HUES6 (cell line): Measurements from ENCODE around the gene NINJ1.

Experiments used
- H3K27ac ChIP-seq: 2 replicates; pipeline ENCODE4 v1.7.0; 2013; ENCODE audit warnings: low read depth, mild to moderate bottlenecking, low read length, inconsistent platforms
- H3K27me3 ChIP-seq: 2 replicates; pipeline ENCODE4 v1.6.1; 2013; ENCODE audit warnings: low read length; ENCODE audit not compliant: control insufficient read depth, insufficient read depth
- H3K36me3 ChIP-seq: 2 replicates; pipeline ENCODE4 v1.6.1; 2013; ENCODE audit warnings: low read length; ENCODE audit not compliant: control insufficient read depth, insufficient read depth
- H3K4me1 ChIP-seq: 2 replicates; pipeline ENCODE4 v1.6.1; 2013; ENCODE audit warnings: low read length; ENCODE audit not compliant: control insufficient read depth, insufficient read depth
- H3K4me3 ChIP-seq: 2 replicates; pipeline ENCODE4 v1.5.1; 2013; ENCODE audit warnings: low read depth, low read length
- H3K9ac ChIP-seq: one replicate; pipeline ENCODE4 v1.6.1; 2013; ENCODE audit warnings: mild to moderate bottlenecking, low read length
- H3K9me3 ChIP-seq: 2 replicates; pipeline ENCODE4 v1.6.1; 2013; ENCODE audit warnings: low read depth, low read length; ENCODE audit not compliant: control insufficient read depth, insufficient read depth

NINJ1 gene

GRCh38 chr9:93081081-93081529 lies 52.9 kb downstream of the NINJ1 start:
- H3K27me3 ChIP-seq, result no peaks in the 10 kb centered on the region
- H3K9me3 ChIP-seq, result peaks cover 5% of the 10 kb centered on the region
- H3K9ac ChIP-seq, result no peak overlapping the region
- no peak overlapping the region for H3K27ac ChIP-seq
- peaks cover 7% of the 10 kb centered on the region; the same call in 1 of the 2 replicates for H3K36me3 ChIP-seq
- H3K4me1 ChIP-seq, result peaks cover 7% of the 10 kb centered on the region; the same call in 1 of the 2 replicates
- no peak overlapping the region for H3K4me3 ChIP-seq

- Histone ChIP-seq H3K4me3 (no peak overlapping the region), H3K36me3 (peaks cover 3% of the 10 kb centered on the region; the same call in 1 of the 2 replicates), H3K9ac (no peak overlapping the region), H3K9me3 (peaks cover under 1% of the 10 kb centered on the region; the same call in 1 of the 2 replicates), H3K27ac (no peak overlapping the region), H3K4me1 (peaks cover 7% of the 10 kb centered on the region; the same call in 1 of the 2 replicates), H3K27me3 (no peaks in the 10 kb centered on the region)
Observed at GRCh38 chr9:93080406-93080805, 53.6 kb downstream of the NINJ1 start.

GRCh38 chr9:93079371-93079770 lies 54.7 kb downstream of the NINJ1 start:
- H3K36me3 ChIP-seq, result no peaks in the 10 kb centered on the region
- no peak overlapping the region for H3K27ac ChIP-seq
- no peaks in the 10 kb centered on the region for H3K9me3 ChIP-seq
- H3K27me3 ChIP-seq, result no peaks in the 10 kb centered on the region
- peaks cover 7% of the 10 kb centered on the region; the same call in 1 of the 2 replicates for H3K4me1 ChIP-seq
- H3K4me3 ChIP-seq, result no peak overlapping the region
- no peak overlapping the region for H3K9ac ChIP-seq

- Histone ChIP-seq H3K36me3 (no peaks in the 10 kb centered on the region), H3K27me3 (no peaks in the 10 kb centered on the region), H3K4me1 (peaks cover 2% of the 10 kb centered on the region; the same call in 1 of the 2 replicates), H3K27ac (no peak overlapping the region), H3K9ac (no peak overlapping the region), H3K4me3 (no peak overlapping the region), H3K9me3 (no peaks in the 10 kb centered on the region)
Observed at GRCh38 chr9:93077811-93078210, 56.2 kb downstream of the NINJ1 start.

- Histone ChIP-seq H3K4me3 (no peak overlapping the region), H3K27me3 (no peaks in the 10 kb centered on the region), H3K4me1 (no peaks in the 10 kb centered on the region)
Observed at GRCh38 chr9:93077367-93077766, 56.7 kb downstream of the NINJ1 start.

GRCh38 chr9:93076792-93077128 lies 57.3 kb downstream of the NINJ1 start:
- no peaks in the 10 kb centered on the region for H3K36me3 ChIP-seq
- no peak overlapping the region for H3K27ac ChIP-seq
- H3K4me3 ChIP-seq, result no peak overlapping the region
- H3K4me1 ChIP-seq, result no peaks in the 10 kb centered on the region
- H3K9me3 ChIP-seq, result no peaks in the 10 kb centered on the region
- no peak overlapping the region for H3K9ac ChIP-seq
- H3K27me3 ChIP-seq, result no peaks in the 10 kb centered on the region

More at GRCh38 chr9:93077367-93077766, 56.7 kb downstream of the NINJ1 start:
- H3K36me3 ChIP-seq, result no peaks in the 10 kb centered on the region
- H3K9ac ChIP-seq, result no peak overlapping the region
- H3K9me3 ChIP-seq, result no peaks in the 10 kb centered on the region
- H3K27ac ChIP-seq, result no peak overlapping the region

- Histone ChIP-seq H3K9me3 (no peaks in the 10 kb centered on the region), H3K9ac (no peak overlapping the region), H3K36me3 (no peaks in the 10 kb centered on the region), H3K4me3 (no peak overlapping the region), H3K27ac (no peak overlapping the region), H3K27me3 (no peaks in the 10 kb centered on the region), H3K4me1 (no peaks in the 10 kb centered on the region)
Observed at GRCh38 chr9:93076101-93076791, 57.8 kb downstream of the NINJ1 start.

- H3K27ac ChIP-seq, result no peak overlapping the region
- no peak overlapping the region for H3K9ac ChIP-seq
- H3K9me3 ChIP-seq, result no peaks in the 10 kb centered on the region
- H3K4me3 ChIP-seq, result no peak overlapping the region
- H3K27me3 ChIP-seq, result no peaks in the 10 kb centered on the region
- H3K4me1 ChIP-seq, result no peaks in the 10 kb centered on the region
- no peaks in the 10 kb centered on the region for H3K36me3 ChIP-seq
Observed at GRCh38 chr9:93072383-93072795, 61.7 kb downstream of the NINJ1 start.
